ENCODE results near the gene TMED10. TPM values are rescaled to one million over a fixed set of nuclear protein-coding genes. Genes with fewer than 3 reads are reported as not detected.
"Not testable (repeated sequence)": the region's sequence is repeated elsewhere in the genome, so short reads cannot be mapped to it uniquely, and the experiment has no call there.

TMED10 gene
- polyA plus RNA-seq, 1 of the 3 experiments (the other 2 are of a cell fraction): 168 TPM

DNA sequence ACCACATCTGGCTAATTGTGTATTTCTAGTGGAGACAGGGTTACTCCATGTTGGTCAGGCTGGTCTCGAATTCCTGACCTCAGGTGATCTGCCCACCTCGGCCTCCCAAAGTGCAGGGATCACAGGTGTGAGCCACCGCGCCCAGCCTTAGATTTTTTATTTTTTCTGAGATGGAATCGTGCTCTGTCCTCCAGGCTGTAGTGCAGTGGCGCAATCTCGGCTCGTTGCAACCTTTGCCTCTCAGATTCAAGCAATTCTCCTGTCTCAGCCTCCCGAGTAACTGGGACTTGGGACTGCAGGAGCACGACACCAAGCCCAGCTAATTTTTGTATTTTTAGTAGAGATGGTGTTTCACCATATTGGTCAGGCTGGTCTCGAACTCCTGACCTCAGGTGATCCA, 5.8 kb upstream of the TMED10 start:
- H4K20me1 ChIP-seq (ENCODE audit: insufficient read depth); CTCF ChIA-PET; H3K9ac ChIP-seq; H3K79me2 ChIP-seq (ENCODE audit: insufficient read depth); POLR2A ChIA-PET; H3K9me2 ChIP-seq; H3K4me2 ChIP-seq; H3F3A ChIP-seq (replicated peaks; ENCODE audit: insufficient read depth); H3K4me3 ChIP-seq (ENCODE audit: low read depth in 2 of 2, low read length in 1 of 2); H3K4me1 ChIP-seq (ENCODE audit: control insufficient read depth in 1 of 2, insufficient read depth in 2 of 2, low read depth in 1 of 2, low read length in 1 of 2); H3K27me3 ChIP-seq (ENCODE audit: insufficient read depth); H2AFZ ChIP-seq (ENCODE audit: low read depth); H3K9me3 ChIP-seq; DNase-seq; H3K36me3 ChIP-seq (replicated peaks in 1 of 2; ENCODE audit: control insufficient read depth in 1 of 2, insufficient read depth in 2 of 2, low read length in 1 of 2): not testable (repeated sequence)
- 75% methylated on average over 11 of the region's 11 CpGs for WGBS (ENCODE audit: low lambda C conversion rate)
- H3K27ac ChIP-seq (ENCODE audit: low read depth in 2 of 2, low read length in 1 of 2): 0 out of 4 replicates have a peak overlapping the region, but pooled peaks of 1 of the 2 experiments have one; percentile 24

DNA sequence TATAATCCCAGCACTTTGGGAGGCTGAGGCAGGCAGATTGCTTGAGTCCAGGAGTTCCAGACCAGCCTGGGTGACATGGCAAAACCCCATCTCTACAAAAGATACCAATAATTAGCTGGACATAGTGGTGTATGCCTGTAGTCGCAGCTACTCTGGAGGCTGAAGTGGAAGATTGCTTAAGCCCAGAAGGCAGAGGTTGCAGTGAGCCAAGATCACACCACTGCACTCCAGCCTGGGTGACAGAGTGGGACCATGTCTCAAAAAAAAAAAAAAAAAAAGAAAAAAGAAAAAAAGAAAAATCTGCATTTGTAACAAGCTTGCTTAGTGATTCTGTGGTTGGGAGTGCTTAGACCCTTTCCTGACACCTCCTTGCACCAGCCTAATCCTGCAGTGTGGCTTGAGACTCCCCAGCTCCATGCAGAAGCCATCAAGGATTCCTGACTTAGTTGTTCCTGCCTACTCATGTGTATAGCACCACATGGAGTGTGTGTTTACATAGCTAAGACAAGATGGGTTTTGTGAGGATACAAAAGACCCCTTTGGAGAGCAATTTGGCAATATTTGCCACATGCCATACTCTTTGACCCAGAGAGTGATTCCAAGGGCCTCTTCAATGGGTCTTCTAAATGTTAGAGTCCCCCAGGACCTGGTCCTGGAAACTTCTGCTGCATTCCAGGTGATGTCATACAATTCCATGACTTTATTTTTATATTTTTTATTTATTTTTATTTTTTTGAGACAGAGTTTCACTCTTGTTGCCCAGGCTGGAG, 5.1 kb upstream of the TMED10 start:
- no peaks in the 10 kb centered on the region for H4K20me1 ChIP-seq (ENCODE audit: insufficient read depth)
- H2AFZ ChIP-seq (ENCODE audit: low read depth): no peak overlapping the region
- H3K9ac ChIP-seq: no peak overlapping the region
- no peaks in the 10 kb centered on the region for H3K36me3 ChIP-seq (replicated peaks in 1 of 2; ENCODE audit: control insufficient read depth in 1 of 2, insufficient read depth in 2 of 2, low read length in 1 of 2)
- no peaks in the 10 kb centered on the region for H3K79me2 ChIP-seq (ENCODE audit: insufficient read depth)
- 70% methylated on average over 1 of the region's 1 CpG for WGBS (ENCODE audit: low lambda C conversion rate)
- TF ChIP-seq MXI1 (IDR thresholded peaks at IDR 0.05; ENCODE audit: low read depth, low read length): no peak
- TF ChIP-seq TAF1 (IDR thresholded peaks at IDR 0.05; ENCODE audit: borderline replicate concordance, low read depth, low read length): no peak
- TF ChIP-seq GATA2 (CRISPR knock-in tag; IDR thresholded peaks at IDR 0.05): no peak
- TF ChIP-seq SIN3A (IDR thresholded peaks at IDR 0.05; ENCODE audit: borderline replicate concordance, low read depth, low read length): no peak
- TF ChIP-seq, protein P1, sequence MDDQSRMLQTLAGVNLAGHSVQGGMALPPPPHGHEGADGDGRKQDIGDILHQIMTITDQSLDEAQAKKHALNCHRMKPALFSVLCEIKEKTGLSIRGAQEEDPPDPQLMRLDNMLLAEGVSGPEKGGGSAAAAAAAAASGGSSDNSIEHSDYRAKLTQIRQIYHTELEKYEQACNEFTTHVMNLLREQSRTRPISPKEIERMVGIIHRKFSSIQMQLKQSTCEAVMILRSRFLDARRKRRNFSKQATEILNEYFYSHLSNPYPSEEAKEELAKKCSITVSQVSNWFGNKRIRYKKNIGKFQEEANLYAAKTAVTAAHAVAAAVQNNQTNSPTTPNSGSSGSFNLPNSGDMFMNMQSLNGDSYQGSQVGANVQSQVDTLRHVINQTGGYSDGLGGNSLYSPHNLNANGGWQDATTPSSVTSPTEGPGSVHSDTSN (IDR thresholded peaks at IDR 0.05): no peak
- no peak for TF ChIP-seq YY1 (IDR thresholded peaks at IDR 0.05; ENCODE audit: low read depth)
- TF ChIP-seq CTCF (IDR thresholded peaks at IDR 0.05): no peak
- H3K9me2 ChIP-seq: no peaks in the 10 kb centered on the region
- H3K4me2 ChIP-seq: no peak overlapping the region
- H3K27me3 ChIP-seq (ENCODE audit: insufficient read depth): no peaks in the 10 kb centered on the region
- POLR2A ChIA-PET: no interaction called here
- CTCF ChIA-PET: interaction anchor here (1.0 kb wide), 1 partner anchor 114 kb away, joined by 3 read pairs; no protein-coding TSS in a partner anchor
- H3K4me3 ChIP-seq (ENCODE audit: low read depth in 2 of 2, low read length in 1 of 2): no peak overlapping the region
- peaks cover 10% of the 10 kb centered on the region for H3F3A ChIP-seq (replicated peaks; ENCODE audit: insufficient read depth)
- no peak for DNase-seq
- no peak overlapping the region for H3K27ac ChIP-seq (ENCODE audit: low read depth in 2 of 2, low read length in 1 of 2)
- peaks cover 2 to 8% of the 10 kb centered on the region in 2 experiments; a peak in 1 of 4 replicates for H3K4me1 ChIP-seq (ENCODE audit: control insufficient read depth in 1 of 2, insufficient read depth in 2 of 2, low read depth in 1 of 2, low read length in 1 of 2)
- no peaks in the 10 kb centered on the region for H3K9me3 ChIP-seq
